K562 (cell line): ENCODE results near the gene SUPT3H. TPM values are rescaled to one million over a fixed set of nuclear protein-coding genes. Genes with fewer than 3 reads are reported as not detected.
A peak's percentile ranks its signal among the peaks of the same experiment; 100 is the strongest.

Experiments
- ATAC-seq: fragments of 200-7000 bp; cut with Tn5 transposase; 3 replicates; pipeline ENCODE4 v1.9.1; 2020; ENCODE audit warnings: moderate library complexity
- BruUV-seq: library from RNA; stranded (reverse); fragments of 400-500 nt; replicated peaks from 2 replicates; lab custom pipeline; 2021; lab: Mats Ljungman, UMichigan
- CTCF ChIA-PET: fragments of 300-600 bp; formaldehyde crosslinking; extraction: SDS; loops from one replicate; lab custom pipeline; 2021; ENCODE audit warnings: low intra/inter-chr PET ratio; lab: Yijun Ruan, JAX
- POLR2A ChIA-PET: fragments of 300-600, 350-650 bp; sonication (Branson Sonifier 250); formaldehyde crosslinking; extraction: SDS; loops from one replicate; lab custom pipeline; 2021; ENCODE audit warnings: antibody characterized with exemption, inconsistent platforms; lab: Yijun Ruan, JAX
- DNase-seq, 4 experiments: peaks; one replicate each; pipeline versions ENCODE4 v3.0.0 to v3.0.0-alpha.2; 2011 to 2018; ENCODE audit warnings: low spot score in 3 of 4, mixed read lengths in 3 of 4; ENCODE audit errors: extremely low read depth in 1 of 4
- FAIRE-seq: peaks from 2 replicates; lab custom pipeline; 2011; peaks lifted over from hg19 to GRCh38; lab: Jason Lieb, UNC
- H2AFZ ChIP-seq: 2 replicates; pipeline ENCODE4 v1.6.0; 2011; ENCODE audit warnings: low read depth, low read length, control low read depth, inconsistent platforms
- H3K27ac ChIP-seq: fragments of 200-600 bp; 3 replicates; pipeline ENCODE4 v1.8.0; 2011; ENCODE audit warnings: low read depth, mild to moderate bottlenecking, control low read depth, inconsistent platforms, low read length, moderate library complexity, mixed read lengths; ENCODE audit errors: extremely low read depth
- H3K27me3 ChIP-seq, 2 experiments: fragments of 300-600 bp in 1 of 2; 2 replicates in 1 of 2; 3 replicates in 1 of 2; pipeline versions ENCODE4 v1.6.0 to v1.8.0; 2011; ENCODE audit warnings: inconsistent platforms in 2 of 2, low read length in 2 of 2, mild to moderate bottlenecking in 1 of 2, mixed read lengths in 1 of 2, moderate library complexity in 1 of 2; ENCODE audit not compliant: control insufficient read depth in 2 of 2, insufficient read depth in 2 of 2
- H3K36me3 ChIP-seq: fragments of 300-600 bp; 3 replicates; pipeline ENCODE4 v1.8.0; 2011; ENCODE audit warnings: mild to moderate bottlenecking, low read length, inconsistent platforms; ENCODE audit not compliant: control insufficient read depth, insufficient read depth
- H3K4me1 ChIP-seq, 2 experiments: fragments of 200-600 bp in 1 of 2; replicated peaks in 1 of 2; 2 replicates in 1 of 2; 3 replicates in 1 of 2; pipeline versions ENCODE4 v1.5.1 to v1.8.0; 2011; ENCODE audit warnings: inconsistent platforms in 2 of 2, low read length in 2 of 2, mild to moderate bottlenecking in 1 of 2, mixed read lengths in 1 of 2, moderate library complexity in 1 of 2; ENCODE audit not compliant: control insufficient read depth in 2 of 2, insufficient read depth in 2 of 2
- H3K4me2 ChIP-seq: 2 replicates; pipeline ENCODE4 v1.6.1; 2011; ENCODE audit warnings: low read length, control low read depth, inconsistent platforms, mixed read lengths; ENCODE audit not compliant: insufficient read depth
- H3K4me3 ChIP-seq: fragments of 200-600 bp; sonication (generic), shearing (Covaris generic); 2 replicates; pipeline ENCODE4 v1.5.1; 2016; ENCODE audit warnings: control low read depth, inconsistent platforms
- H3K79me2 ChIP-seq: fragments of 200-600 bp; 3 replicates; pipeline ENCODE4 v1.8.0; 2011; ENCODE audit warnings: low read length, inconsistent platforms; ENCODE audit not compliant: control insufficient read depth, insufficient read depth
- H3K9ac ChIP-seq, 2 experiments: 2 replicates each; pipeline versions ENCODE4 v1.6.0 to v1.6.1; 2011; ENCODE audit warnings: low read depth in 2 of 2, low read length in 2 of 2, control low read depth in 1 of 2, inconsistent platforms in 1 of 2, mild to moderate bottlenecking in 1 of 2, mixed read lengths in 1 of 2; ENCODE audit not compliant: insufficient read depth in 1 of 2
- H3K9me1 ChIP-seq: one replicate; pipeline ENCODE4 v1.6.0; 2011; ENCODE audit warnings: inconsistent platforms, mild to moderate bottlenecking, low read length, moderate library complexity; ENCODE audit not compliant: control insufficient read depth, insufficient read depth
- H3K9me3 ChIP-seq: replicated peaks from 2 replicates; pipeline ENCODE4 v1.5.1; 2011; ENCODE audit warnings: low read depth, low read length, inconsistent platforms; ENCODE audit not compliant: control insufficient read depth, insufficient read depth
- H4K20me1 ChIP-seq: replicated peaks from 2 replicates; pipeline ENCODE4 v1.6.1; 2011; ENCODE audit warnings: low read length, inconsistent platforms, mixed read lengths; ENCODE audit not compliant: control insufficient read depth, insufficient read depth
- CREB3 ChIP-seq: fragments of 450-650 bp; conservative IDR thresholded peaks from 2 replicates; pipeline ENCODE4 v1.6.1; 2016; ENCODE audit warnings: missing genetic modification characterization, low read depth, mild to moderate bottlenecking, missing compliant biosample characterization, moderate library complexity
- HIVEP1 ChIP-seq: fragments of 250-450 bp; sonication (Bioruptor Pico); IDR thresholded peaks from 2 replicates; pipeline ENCODE4 v1.4.0; 2020; ENCODE audit warnings: mild to moderate bottlenecking
- HSF4 ChIP-seq: fragments of 250-450 bp; sonication (Bioruptor Pico); IDR thresholded peaks from 2 replicates; pipeline ENCODE4 v2.1.2; 2022; ENCODE audit warnings: mild to moderate bottlenecking, moderate library complexity, borderline replicate concordance
- KDM1A ChIP-seq, 2 experiments: fragments of 450-650 bp; IDR thresholded peaks; 2 replicates each; pipeline ENCODE4 v1.6.1; 2016; ENCODE audit warnings: mild to moderate bottlenecking in 2 of 2
- PREB ChIP-seq: sonication (generic); formaldehyde crosslinking; IDR thresholded peaks from 2 replicates; pipeline ENCODE4 v1.8.1; 2023; ENCODE audit warnings: mild to moderate bottlenecking, missing genetic modification reagents
- RAD21 ChIP-seq, 2 experiments: fragments of 250-450 bp in 1 of 2; fragments of 450-650 bp in 1 of 2; sonication (Bioruptor Pico) in 1 of 2; formaldehyde crosslinking in 1 of 2; IDR thresholded peaks in 1 of 2; conservative IDR thresholded peaks in 1 of 2; 2 replicates each; pipeline versions ENCODE4 v1.4.0 to v1.8.0; 2020 to 2022; ENCODE audit warnings: mild to moderate bottlenecking in 2 of 2, moderate library complexity in 1 of 2
- UBTF ChIP-seq, 2 experiments: IDR thresholded peaks; 2 replicates each; pipeline ENCODE4 v1.6.1; 2012; ENCODE audit warnings: improper control_type of control experiment in 2 of 2, low read depth in 2 of 2, low read length in 2 of 2, borderline replicate concordance in 1 of 2
- USF2 ChIP-seq: sonication (generic); formaldehyde crosslinking; IDR thresholded peaks from 2 replicates; pipeline ENCODE4 v1.5.0; 2020; ENCODE audit warnings: missing genetic modification reagents
- ZNF253 ChIP-seq: fragments of 250-450 bp; sonication (Bioruptor Pico); conservative IDR thresholded peaks from 2 replicates; pipeline ENCODE4 v1.6.1; 2021; ENCODE audit warnings: mild to moderate bottlenecking
- WGBS: fragments of 100-300 bp; shearing (Covaris generic); methylation state at CpG from one replicate; pipeline ENCODE4 v1.1.6; 2016; ENCODE audit warnings: low coverage, mixed read lengths; ENCODE audit not compliant: insufficient coverage; ENCODE audit errors: missing lambda C conversion rate; 5-methylcytosine and 5-hydroxymethylcytosine counted together
- in situ Hi-C: fragments of 300-500 bp; cut with MboI; formaldehyde crosslinking; loops from 4 replicates; pipeline ENCODE4 v1.15.0; 2018; ENCODE audit warnings: inconsistent platforms, mixed read lengths
- intact Hi-C: fragments of 100-400 bp; cut with micrococcal nuclease; formaldehyde crosslinking; loops from 2 replicates; pipeline ENCODE4 v1.14.2; 2022
- polyA plus RNA-seq, 8 experiments: library from polyadenylated mRNA; depleted of rRNA in 4 of 8; stranded (reverse) in 5 of 8; unstranded in 3 of 8; fragments of >200 nt; fragmentation: Nextera tagmentation in 2 of 8; fragmentation: Illumina TruSeq in 1 of 8; extraction: Ambion mirVana in 2 of 8; extraction: Trizol in 1 of 8; gene quantifications; 2 replicates each; pipeline versions ENCODE4 v1.2.1 to v1.2.3, GENCODE V29; 2011 to 2014; ENCODE audit warnings: inconsistent platforms in 1 of 8, missing spikeins in 1 of 8
- total RNA-seq, 7 experiments: library from RNA; depleted of rRNA in 6 of 7; stranded (reverse); fragments of >200 nt in 6 of 7; fragmentation: Illumina TruSeq in 2 of 7; extraction: Trizol in 2 of 7; gene quantifications; 2 replicates each; pipeline versions ENCODE4 v1.2.1 to v1.2.3, GENCODE V29; 2011 to 2021; ENCODE audit warnings: low replicate concordance in 1 of 7

Gene SUPT3H
- total and polyA plus RNA-seq, 9 of the 15 experiments (the other 6 are each of a cell fraction or from before 2014, with no cell fraction given): 7.2 to 16.3 (median 11.9) TPM

GRCh38 chr6:45226081-45226480 lies 151.7 kb downstream of the SUPT3H start:
- in situ Hi-C loops: no loop called here
- Histone ChIP-seq H3K4me2 (no peak overlapping the region), H3K36me3 (no peaks in the 10 kb centered on the region), H3K4me3 (no peak overlapping the region), H3K27me3 (no peaks in the 10 kb centered on the region), H4K20me1 (no peaks in the 10 kb centered on the region), H3K9ac (no peak overlapping the region), H3K9me3 (no peaks in the 10 kb centered on the region), H3K27ac (no peak overlapping the region), H3K9me1 (no peaks in the 10 kb centered on the region), H3K79me2 (no peaks in the 10 kb centered on the region), H3K4me1 (peaks cover 0 to 2% of the 10 kb centered on the region in 2 experiments; a peak in 1 of 5 replicates), H2AFZ (no peak overlapping the region)
- CTCF ChIA-PET: no interaction called here
- no peak for DNase-seq
- TF ChIP-seq CREB3 (no peak), RAD21 (CRISPR knock-in tag; conservative IDR thresholded peaks at IDR 0.05 in 1 of 2, IDR thresholded peaks at IDR 0.05 in 1 of 2) (peak in 1 of 2 experiments; percentile 31; a peak in 1 of 4 replicates)
- no TSS peak for BruUV-seq
- POLR2A ChIA-PET: no interaction called here
- WGBS: 55% methylated on average over 2 of the region's 2 CpGs
- intact Hi-C loops: no loop called here
- ATAC-seq: peak; percentile 40; the same call in 1 of the 3 replicates
- no peak for FAIRE-seq

- Histone ChIP-seq H3K9ac (no peak overlapping the region), H3K27me3 (no peaks in the 10 kb centered on the region), H3K4me1 (peaks cover 0 to 2% of the 10 kb centered on the region in 2 experiments; a peak in 1 of 5 replicates), H3K4me3 (no peak overlapping the region), H2AFZ (peak overlapping the region; percentile 33), H3K4me2 (no peak overlapping the region), H3K27ac (no peak overlapping the region), H3K79me2 (no peaks in the 10 kb centered on the region), H3K9me3 (no peaks in the 10 kb centered on the region), H3K36me3 (no peaks in the 10 kb centered on the region), H4K20me1 (no peaks in the 10 kb centered on the region), H3K9me1 (no peaks in the 10 kb centered on the region)
- intact Hi-C loops (no loop called here), in situ Hi-C loops (no loop called here)
- no TSS peak for BruUV-seq
- ChIA-PET CTCF (no interaction called here), POLR2A (no interaction called here)
- ATAC-seq (no peak), DNase-seq (no peak), FAIRE-seq (peak; percentile 6)
- WGBS: 71% methylated on average over 1 of the region's 1 CpG
- no peak for TF ChIP-seq HIVEP1 (CRISPR knock-in tag)
- TF ChIP-seq UBTF (IDR thresholded peaks at IDR 0.05; ENCODE audit: borderline replicate concordance in 1 of 2, low read depth in 2 of 2, low read length in 2 of 2): no peak
- TF ChIP-seq PREB (CRISPR knock-in tag): no peak
- TF ChIP-seq ZNF253: no peak
- no peak for TF ChIP-seq USF2 (CRISPR knock-in tag)
- no peak for TF ChIP-seq KDM1A (IDR thresholded peaks at IDR 0.05)
- TF ChIP-seq HSF4 (CRISPR knock-in tag): no peak
These were observed 155.4 kb downstream of the SUPT3H start for GRCh38 chr6:45222380-45222779.
